ENCODE data around the gene ZBTB7C.

ZBTB7C gene

DNA sequence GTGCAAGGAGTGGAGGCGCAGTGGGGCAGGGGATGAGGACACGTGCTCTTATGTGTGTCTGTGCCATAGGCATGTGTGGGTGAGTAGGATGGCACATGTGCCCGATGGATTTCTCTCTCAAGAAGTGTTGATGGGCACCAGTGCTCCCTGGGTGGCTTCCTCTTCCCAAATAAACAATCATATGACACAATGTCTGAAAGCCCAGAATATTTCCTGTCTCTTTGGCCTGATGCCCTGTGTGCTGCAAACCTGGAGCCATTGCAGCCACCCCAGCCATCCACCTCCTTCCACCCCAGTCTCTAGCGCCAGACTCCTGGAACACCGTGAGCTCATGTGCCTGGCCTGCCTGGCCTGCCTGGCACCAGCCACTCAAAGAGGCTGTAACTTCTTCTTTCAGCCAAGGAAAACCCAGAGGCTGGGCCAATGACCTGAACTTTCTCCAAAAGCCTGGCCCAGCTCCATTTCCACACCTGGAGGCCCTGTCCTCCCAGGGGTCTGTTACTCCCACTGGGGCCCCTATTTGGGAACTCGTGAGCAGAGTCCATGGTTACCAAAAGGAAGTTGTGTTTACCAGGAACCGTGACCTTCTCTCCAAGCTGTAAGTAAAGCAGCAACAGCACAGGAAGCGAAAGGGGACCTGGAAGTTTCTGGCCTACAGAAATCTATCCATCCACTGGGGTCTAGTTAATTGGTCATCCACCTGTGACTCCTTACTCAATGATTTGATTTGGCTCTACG, 9.5 kb upstream of the ZBTB7C start:
- DNase-seq (ENCODE audit: low read depth): no peak

DNA sequence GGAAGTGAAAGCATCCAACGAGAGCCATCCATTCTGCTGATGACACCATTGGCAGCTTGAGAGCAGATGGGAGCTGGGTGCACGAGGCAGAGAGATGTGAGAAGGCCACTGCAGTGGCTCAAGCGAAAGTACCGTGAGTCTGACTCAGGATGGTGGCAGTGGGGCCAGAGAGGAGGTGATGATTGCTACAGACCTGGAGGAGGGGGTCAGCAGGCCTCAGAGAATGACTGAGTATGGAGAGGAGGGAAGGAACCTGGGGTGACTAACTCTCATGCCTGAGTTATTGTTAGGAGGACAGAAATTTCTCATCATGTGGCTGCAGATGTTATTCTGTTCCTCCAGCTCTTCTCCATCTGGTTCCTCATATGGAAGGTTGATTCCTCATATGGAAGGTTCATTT, 8.8 kb upstream of the ZBTB7C start:
- no peak for DNase-seq (ENCODE audit: low read depth)

DNA sequence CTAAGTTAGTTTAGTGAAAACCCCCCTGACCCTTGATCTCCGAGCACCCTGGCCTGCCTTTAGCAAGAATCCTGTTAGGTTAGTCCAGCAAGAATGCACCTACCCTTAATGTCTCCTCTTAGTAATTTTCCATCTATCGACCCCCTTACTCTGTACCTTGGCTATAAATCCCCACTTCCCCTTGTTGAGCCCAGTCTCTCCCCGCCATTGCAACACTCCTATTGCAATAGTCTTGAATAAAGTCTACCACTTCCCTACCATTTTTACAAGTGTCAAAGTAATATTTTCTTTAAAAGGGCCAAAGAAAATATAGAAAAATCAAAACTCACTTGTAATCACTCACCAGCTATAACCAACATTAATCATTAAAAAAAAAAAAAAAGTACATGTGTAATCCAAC, 4.2 kb upstream of the ZBTB7C start:
- DNase-seq (ENCODE audit: low read depth): no peak

DNA sequence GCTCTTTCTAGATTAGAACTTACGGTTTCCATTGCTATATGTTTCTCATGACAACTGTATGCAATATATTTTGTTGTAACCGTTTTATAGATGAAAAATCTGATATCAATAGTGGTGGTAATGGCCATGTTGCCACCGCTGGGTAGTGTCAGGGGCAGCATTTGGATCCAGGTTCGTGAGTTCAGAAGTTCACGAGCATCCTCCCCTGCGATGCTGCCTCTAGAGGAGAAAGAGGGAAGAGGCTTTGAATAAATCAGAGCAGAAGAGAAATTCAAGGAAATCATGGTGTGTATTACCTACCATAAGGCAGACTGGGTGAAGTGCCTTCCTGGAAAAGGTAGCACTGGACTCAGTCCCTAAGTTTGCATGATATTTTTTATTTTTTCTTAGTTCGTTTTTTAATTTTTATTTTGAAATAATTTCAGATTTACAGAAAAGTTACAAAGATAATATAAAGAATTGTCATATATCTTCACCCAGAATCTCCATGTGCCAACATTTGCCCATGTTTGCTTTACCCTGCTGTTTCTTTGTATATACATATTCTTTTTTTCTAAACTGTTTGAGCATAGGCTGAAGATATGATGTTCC, 3.3 kb upstream of the ZBTB7C start:
- no peak for DNase-seq (ENCODE audit: low read depth)

DNA sequence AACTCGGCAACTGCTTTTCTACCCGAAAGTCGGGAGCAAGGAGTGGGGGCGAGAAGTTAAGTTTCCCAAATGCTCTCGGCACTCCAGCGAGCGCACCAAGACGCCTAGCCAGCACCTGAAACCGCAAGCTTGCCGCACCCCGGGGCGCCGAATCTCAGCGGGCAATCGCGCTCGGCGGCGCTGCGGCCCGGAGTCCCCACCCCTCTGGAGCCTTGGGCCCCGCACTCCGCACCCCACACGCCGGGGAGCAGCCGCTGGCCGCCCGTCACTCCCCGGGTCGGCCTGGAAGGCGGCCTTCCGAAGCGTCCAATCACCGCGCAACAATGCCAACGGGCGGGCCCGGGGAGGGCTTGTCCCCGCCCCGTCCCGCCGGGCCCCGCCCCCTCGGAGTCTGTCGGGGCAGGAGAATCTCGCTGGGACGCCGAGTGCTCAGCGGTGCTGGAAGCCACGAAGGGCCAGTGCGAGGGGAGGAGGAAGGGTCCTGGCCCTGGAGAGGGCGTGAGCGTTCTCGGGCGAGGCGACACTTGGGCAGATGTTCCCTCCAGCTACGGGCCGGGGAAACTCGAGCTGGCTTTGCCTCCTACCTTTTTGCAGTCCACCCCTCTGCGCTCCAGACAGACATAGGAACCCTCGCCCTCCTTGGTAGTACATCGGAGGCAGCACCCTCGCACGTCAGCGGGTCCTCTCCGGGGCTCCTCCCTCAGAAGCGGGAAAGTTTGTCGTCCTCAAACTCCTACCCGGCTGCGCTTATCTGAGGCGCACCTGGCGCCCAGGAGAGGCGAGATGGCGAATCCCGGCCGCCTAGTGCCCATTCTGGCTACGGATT, 1.1 kb upstream of the ZBTB7C start:
- DNase-seq (ENCODE audit: low read depth): peak; percentile 73

DNA sequence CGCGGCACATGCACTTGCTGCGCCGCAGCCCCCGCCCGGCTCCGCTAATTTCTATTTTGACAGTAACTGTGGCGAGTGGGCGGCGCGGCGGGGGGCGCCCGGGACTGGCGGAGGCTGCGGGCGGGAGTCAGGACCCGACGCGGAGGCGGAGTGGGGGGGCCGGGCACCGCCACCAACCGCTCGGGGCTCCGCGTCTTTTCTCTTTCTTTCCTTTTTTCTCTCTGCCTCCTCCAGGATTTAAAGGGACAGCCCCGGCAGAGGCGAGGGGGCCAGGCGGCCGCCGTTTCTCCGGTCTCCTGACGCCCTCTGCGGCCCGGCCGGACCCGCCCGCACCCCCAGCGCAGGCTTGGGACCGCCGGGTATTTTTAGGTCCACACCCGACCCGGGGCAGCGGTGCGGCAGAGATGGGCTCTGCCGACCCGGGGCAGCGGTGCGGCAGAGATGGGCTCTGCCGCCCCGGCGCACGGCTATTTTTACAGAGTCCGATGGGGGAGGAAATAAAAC, 460 bp upstream of the ZBTB7C start:
- DNase-seq (ENCODE audit: low read depth): no peak

DNA sequence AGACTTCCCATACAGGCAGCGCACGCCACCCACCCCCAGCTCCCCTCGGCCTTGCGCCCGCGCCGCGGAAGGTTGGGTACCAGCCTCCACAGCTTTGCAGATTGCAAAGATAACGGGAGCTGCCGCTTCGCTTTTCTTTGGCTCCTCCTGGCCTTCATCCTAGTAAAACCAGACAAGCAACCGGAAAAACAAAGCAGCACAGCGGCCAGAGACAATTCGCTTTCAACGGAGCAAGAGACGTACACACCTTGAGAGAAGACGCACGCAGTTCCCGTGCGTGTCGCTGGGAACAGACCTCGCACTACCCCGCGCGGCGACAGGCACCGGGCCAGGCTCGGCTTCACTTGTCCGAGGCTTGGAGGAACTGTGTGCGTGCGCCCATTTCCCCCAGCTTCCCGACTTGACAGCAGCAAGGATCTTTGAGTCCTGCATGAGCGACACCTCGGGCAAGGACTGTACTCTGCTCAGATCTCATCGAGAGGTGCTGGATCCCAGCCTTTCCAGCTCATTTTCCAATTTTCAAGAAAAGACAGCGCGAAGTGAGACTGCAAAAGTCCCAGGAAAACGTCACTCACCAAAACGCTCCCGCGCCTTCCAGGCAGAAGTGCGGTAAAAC, 964 bp downstream of the ZBTB7C start:
- DNase-seq (ENCODE audit: low read depth): no peak

DNA sequence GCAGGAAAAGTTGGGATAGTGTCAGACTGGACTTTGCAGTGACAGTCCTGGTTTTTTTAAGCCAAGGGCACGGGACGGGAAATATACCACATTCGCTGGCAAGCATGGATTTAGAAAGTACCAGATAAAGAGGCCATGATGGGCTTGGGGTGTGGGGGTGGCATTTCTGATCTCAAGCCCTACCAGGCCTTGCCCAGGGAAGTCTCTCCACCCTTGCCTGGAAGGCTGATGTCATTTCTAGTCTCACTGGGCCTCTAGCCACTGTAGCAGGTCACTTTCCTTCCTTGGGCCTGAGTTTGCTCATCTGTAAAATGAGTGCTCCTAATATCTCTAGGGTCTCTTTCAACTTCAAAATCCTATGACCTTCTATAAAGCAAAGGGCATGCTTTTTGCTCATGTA, 1.8 kb downstream of the ZBTB7C start:
- no peak for DNase-seq (ENCODE audit: low read depth)

DNA sequence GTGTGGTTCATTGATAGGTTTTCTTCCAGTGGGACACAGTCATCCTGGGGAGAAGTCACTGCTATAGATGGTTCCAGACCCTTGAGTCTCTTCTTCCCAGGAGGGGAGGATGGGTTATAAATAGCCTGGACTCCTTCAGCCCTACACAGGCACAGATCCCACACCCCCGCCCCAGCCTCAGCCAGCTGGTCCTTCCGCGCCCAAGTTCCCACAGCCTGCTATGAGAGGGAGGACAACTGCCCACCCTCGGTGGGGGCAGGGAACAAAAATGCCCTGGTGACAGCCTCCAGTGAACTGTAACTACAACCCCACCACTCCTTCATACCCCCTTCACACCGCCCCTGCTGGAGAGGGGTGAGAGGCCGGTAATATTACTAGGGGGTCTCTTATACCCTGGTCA, 3.2 kb downstream of the ZBTB7C start:
- no peak for DNase-seq (ENCODE audit: low read depth)

DNA sequence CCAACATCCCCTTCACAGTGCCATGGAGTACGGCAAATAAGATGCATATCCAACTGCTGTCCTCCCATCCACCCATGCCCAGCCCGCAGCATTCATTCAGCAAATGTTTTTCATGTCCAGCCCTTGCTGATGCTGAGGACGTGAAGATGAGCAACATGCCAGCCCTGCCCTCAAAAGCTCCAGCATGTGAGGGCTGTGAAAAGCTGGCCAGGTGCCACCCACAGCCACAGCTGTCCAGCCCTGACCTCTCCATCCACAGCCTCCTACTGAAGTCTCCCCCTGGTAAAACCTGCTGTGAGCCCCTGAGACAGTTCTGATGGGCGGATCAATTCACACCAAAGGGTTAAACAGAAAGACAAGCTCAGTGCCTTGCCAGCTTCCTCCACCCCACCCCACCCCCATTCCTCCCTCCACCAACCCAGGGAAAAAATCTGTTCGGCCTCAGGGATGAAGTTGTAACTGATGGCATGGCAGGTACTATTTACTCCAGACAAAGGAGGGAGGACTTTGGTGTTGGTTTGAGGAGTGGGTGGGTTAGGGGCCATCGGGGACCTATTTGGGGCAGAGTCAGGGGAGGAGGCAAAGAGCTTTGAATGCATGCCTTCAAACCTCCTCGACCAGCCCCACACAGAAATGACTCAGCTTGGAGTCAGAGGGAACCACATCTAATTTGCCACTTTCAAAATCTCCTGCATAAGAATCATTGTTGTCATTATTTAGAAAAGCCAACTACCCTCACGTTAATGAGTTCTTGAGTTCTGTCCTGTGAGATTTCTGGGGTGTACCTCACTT, 4.3 kb downstream of the ZBTB7C start:
- no peak for DNase-seq (ENCODE audit: low read depth)

DNA sequence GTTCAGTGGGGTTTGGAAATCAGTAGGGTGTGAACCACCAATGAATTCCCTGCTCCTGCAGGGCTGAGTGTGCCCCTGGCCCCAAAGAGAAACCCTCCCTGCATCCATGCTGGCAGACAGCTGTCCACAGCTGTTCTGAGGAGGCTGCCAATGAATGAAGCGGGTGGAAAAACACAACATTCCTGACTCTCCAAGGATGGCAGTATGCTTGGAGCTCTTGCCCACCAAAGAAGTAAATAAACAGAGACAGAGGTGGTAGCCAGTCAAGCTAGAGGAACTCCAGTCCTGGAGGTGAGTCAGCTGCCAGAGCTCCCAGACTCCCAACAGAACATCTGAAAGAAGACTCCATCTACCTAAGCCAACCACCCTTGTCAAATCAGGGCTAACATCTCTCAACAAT, 6.2 kb downstream of the ZBTB7C start:
- DNase-seq (ENCODE audit: low read depth): peak; percentile 19

DNA sequence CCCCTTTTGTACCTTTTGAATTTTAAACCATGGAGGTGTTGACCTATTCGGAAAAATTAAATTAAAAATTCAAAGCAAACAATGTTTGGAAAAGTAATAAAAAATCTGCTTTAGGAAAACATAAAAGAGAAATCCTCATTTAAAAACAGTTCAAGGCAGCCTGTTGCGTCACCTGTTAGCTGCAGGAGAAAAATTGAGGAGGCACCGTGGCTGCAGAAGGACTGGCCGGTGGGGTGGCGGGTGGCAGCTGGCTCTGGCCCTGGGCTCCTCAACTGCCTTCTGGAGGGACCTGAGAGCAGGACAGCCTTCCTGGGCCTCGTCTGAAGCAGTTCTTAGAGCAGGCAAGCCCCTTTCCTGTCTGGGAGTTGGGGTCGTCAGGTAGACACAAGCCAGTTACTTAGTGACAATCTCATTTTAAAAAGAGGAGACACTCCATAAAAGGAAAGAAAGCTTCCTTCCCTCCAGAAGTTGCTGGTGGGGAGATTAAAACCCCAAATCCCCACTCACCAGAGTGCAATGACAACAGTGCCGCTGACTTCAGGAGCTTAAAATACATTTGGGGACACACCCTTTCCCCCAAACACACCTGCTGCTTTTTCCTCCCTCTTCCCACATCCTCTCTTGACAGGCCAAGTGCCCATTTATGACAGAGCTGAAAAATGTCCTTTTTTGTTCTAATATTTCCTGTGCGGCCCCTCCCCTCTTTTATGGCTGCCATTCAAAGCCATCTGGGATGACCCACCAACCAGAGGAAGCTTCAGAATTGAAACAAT, 9.7 kb downstream of the ZBTB7C start:
- DNase-seq (ENCODE audit: low read depth): no peak

DNA sequence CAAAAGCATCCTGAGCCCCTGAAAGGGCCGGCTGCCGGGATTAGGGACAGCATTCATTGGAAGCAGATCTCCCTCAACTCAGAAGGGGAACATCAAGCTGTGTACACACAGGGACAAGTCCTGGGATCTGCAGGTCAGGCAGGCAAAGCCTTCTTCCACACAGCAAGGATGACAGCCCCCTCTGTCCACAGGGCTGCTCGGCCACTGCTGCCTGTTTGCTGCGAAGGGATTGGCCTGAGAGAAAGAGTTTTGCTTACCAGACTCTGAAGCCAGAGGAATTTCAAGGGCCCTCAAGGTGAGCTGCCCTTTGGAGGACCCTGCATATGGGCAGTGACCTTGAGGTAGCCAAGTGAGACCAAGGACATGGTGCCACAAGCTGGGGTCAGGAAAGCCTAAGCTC, 11.1 kb downstream of the ZBTB7C start:
- no peak for DNase-seq (ENCODE audit: low read depth)

DNA sequence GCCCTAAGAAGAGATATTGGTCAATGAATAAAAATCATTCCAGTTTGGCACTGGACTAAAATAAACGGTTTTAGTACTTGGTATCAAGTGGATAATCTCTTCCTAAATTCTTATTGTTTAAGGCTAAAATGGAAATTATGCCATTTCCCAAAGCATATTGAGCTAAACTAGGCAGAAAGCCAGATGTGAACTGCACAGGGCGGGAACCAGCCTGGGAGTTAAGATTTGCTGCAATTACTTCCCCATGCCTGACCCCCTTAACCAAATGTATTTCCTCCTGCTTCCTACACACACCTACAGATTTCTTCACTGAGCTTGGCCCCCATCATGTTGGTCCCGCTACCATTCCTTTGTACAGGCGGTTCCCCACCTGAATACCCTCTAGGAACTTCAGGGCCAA, 12.2 kb downstream of the ZBTB7C start:
- DNase-seq (ENCODE audit: low read depth): no peak

DNA sequence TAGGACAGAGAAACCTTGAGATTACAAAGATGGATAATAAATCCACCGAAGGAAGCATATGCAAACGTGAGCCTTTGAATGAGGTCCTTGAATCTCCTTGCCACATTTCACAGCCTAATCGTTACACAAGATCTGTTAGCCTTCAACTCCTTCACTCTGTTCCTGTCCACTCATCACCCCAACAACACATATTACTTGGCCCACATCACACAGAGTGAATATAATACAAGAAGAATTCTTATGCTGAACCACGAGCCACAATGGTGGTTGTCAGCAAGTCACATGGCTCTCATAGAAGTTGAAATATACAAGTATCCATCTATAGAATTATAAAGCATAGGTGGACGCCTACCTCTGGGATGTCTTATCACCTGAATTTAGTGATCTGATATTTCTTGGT, 12.6 kb downstream of the ZBTB7C start:
- no peak for DNase-seq (ENCODE audit: low read depth)

DNA sequence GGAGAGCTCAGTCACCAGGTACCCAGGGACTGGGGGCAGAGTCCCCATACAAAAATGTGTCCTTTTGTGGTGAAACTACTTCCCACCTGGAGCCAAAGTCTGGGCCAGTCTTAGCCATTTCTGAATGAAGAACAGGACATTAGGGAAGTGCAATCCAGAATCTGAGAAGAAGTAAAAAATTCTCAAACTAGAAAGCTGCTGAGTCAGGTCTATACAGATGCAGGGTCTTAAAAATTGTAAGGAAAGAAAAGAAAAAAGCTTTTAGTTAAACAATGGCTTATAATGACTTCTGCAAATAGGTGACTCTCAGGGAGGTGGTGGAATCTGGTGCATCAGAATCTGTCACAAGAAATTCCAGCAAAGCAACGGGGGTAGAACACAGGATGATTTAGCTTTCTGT, 13.5 kb downstream of the ZBTB7C start:
- no peak for DNase-seq (ENCODE audit: low read depth)

DNA sequence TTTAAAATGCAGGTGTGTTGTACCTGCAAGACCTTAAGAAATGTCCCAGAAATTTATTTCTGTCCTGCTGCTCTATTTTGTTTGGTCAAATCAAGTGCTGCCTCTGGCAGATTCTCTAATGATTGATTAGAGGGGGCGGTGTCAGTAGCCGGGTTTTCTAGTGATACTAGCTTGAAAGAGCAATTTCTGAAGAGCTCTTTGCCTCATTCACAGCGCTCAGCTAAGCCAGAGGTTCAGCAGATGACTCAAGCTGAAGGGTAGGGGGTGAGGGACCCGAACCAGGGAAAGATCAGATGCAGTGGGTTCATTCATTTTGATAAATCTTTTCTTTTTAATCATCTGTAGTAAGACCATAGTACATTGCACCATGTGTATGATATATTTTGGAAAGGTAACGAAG, 15.0 kb downstream of the ZBTB7C start:
- no peak for DNase-seq (ENCODE audit: low read depth)

DNA sequence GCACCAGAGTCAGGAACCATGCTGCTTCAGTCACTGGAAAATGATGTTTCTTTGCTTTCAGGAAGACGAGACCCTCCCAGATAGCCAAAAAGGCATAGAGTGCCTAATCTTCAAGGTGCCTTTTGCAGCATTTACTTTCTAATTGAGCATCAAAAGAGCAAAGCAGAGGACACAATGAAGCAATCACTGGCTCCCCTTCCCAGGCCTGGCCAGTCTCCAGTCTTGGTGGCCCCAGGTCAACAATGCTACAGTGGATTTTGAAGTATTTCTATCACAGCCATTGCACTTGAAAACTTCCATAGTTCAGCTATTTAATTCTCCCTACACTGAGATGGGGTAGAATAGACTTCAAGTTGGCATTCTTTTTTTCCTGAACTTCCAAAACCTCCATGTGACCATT, 15.4 kb downstream of the ZBTB7C start:
- no peak for DNase-seq (ENCODE audit: low read depth)

DNA sequence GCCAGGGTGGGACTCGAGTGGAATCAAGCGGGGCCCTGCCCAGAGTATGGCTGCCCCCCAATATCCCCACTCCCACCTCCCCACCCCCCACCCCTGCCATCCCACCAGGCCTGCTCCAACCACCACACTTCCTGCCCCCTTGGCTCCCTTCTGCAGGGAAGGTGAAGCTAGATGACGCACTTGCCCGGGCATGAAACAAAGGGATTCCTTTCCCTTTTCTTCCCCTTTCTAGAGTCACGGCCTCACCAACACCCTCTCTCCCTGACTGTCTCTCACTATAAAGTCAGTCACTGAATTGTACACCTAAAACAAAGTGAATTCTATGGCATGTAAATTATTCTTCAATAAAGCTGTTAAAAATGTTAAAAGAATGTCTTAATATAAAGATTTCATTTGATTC, 16.0 kb downstream of the ZBTB7C start:
- no peak for DNase-seq (ENCODE audit: low read depth)

DNA sequence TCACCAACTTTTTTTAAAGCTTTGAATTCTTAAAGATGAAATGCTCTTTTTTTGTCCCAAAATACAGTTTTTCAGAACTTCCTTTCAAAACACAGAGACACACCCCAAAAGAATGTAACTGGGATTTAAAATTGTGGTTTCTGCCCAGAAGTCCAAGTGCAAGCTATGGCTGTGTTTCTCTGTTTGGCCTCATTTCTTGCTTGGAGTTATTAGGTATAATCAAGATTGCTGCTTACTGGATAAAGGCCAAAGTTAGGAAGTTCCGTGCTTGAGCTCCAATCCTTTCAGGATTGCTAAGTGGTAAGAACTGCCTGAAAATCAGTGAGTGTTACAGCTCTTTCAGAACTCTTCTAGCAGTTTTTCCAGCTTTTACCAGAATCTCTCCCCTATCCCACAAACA, 16.9 kb downstream of the ZBTB7C start:
- peak; percentile 19 for DNase-seq (ENCODE audit: low read depth)

DNA sequence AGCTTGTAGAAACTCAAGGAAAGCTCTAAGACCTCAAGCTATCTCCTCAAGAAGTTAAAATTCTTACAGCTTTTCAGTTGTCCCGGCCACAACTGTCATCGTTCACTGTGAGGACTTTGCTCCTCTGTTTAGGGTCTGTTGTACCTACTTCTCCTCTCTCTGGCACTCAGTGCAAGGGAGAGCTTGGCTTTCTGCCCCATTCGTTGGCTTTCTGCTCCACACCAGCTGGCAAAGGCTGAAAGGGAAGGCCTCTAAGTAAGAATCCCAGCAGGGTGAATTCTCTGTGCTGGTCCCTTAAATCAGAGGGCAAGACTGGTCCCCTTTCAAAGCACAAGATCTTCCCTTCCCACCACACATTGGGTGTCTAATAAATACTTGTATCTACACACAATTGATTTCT, 17.3 kb downstream of the ZBTB7C start:
- DNase-seq (ENCODE audit: low read depth): no peak

All from amniotic epithelial cell (primary cell).